Thyroid gland (tissue), 4 donors: ENCODE data around the gene GRIA1. TPM values are rescaled to one million over a fixed set of nuclear protein-coding genes. Genes with fewer than 3 reads are reported as not detected.
"Not testable (repeated sequence)": the region's sequence is repeated elsewhere in the genome, so short reads cannot be mapped to it uniquely, and the experiment has no call there.

ENCODE experiments used
- DNase-seq, 2 donors: peaks; one replicate each; pipeline ENCODE4 v3.0.0-alpha.2; 2019
- H3K27ac ChIP-seq, 3 donors: fragments of 200-600 bp; sonication (generic); 1 replicate in 2 of 3; 2 replicates in 1 of 3; pipeline ENCODE4 v1.5.1; 2016 to 2019; ENCODE audit warnings: mild to moderate bottlenecking in 1 of 3, moderate library complexity in 1 of 3
- H3K27me3 ChIP-seq: fragments of 200-600 bp; sonication (generic); one replicate; pipeline ENCODE4 v1.5.1; 2019
- H3K36me3 ChIP-seq, 2 donors: fragments of 200-600 bp; sonication (generic); one replicate each; pipeline ENCODE4 v1.5.1; 2016 to 2019
- H3K4me1 ChIP-seq, 2 donors: fragments of 200-600 bp; sonication (generic); one replicate each; pipeline ENCODE4 v1.5.1; 2017 to 2019
- H3K4me3 ChIP-seq, 3 donors: fragments of 200-600 bp; sonication (generic); replicated peaks in 1 of 3; 1 replicate in 2 of 3; 2 replicates in 1 of 3; pipeline ENCODE4 v1.5.1; 2016; ENCODE audit warnings: mild to moderate bottlenecking in 1 of 3
- H3K9me3 ChIP-seq: fragments of 200-600 bp; sonication (generic); one replicate; pipeline ENCODE4 v1.5.1; 2017
- CTCF ChIP-seq, 6 experiments: fragments of 200-600 bp in 3 of 6; fragments of 450-650 bp in 3 of 6; sonication (generic) in 3 of 6; IDR thresholded peaks; one replicate each; pipeline ENCODE4 v1.5.1; 2016 to 2019; ENCODE audit warnings: antibody characterized with exemption in 6 of 6, mild to moderate bottlenecking in 2 of 6, inconsistent platforms in 1 of 6, moderate library complexity in 1 of 6
- POLR2A ChIP-seq, 2 donors: fragments of 450-650 bp; IDR thresholded peaks; one replicate each; pipeline ENCODE4 v1.6.1; 2017; ENCODE audit warnings: antibody characterized with exemption in 2 of 2, mild to moderate bottlenecking in 2 of 2, moderate library complexity in 1 of 2
- WGBS, 2 donors: methylation state at CpG; one replicate each; pipeline ENCODE4 v1.1.5; 2017; 5-methylcytosine and 5-hydroxymethylcytosine counted together
- intact Hi-C: fragments of 100-400 bp; cut with DNase I; formaldehyde crosslinking; loops from one replicate; pipeline ENCODE4 v1.15.1; 2023
- total RNA-seq, 4 donors: library from RNA; depleted of rRNA; stranded (reverse); fragments of >200 nt; gene quantifications; one replicate each; pipeline ENCODE4 v1.2.3, GENCODE V29; 2016

Gene GRIA1
- total RNA-seq, 4 donors from 2014 or later, result 0.21 to 2.6 (median 0.79) TPM

GRCh38 chr5:153719324-153719723 lies 228.9 kb downstream of the GRIA1 start:
- no peaks in the 10 kb centered on the region for H3K4me1 ChIP-seq
- TF ChIP-seq POLR2A (IDR thresholded peaks at IDR 0.05) (no peak), CTCF (IDR thresholded peaks at IDR 0.05) (no peak)
- intact Hi-C loops, result no loop called here
- no peaks in the 10 kb centered on the region for H3K36me3 ChIP-seq
- no peak overlapping the region for H3K27ac ChIP-seq
- DNase-seq, result no peak
- no peaks in the 10 kb centered on the region for H3K9me3 ChIP-seq
- WGBS, 2 donors, result 57 to 59% methylated on average over 5 of the region's 5 CpGs
- H3K27me3 ChIP-seq, result no peaks in the 10 kb centered on the region
- no peak overlapping the region for H3K4me3 ChIP-seq

GRCh38 chr5:153723022-153723610 lies 232.6 kb downstream of the GRIA1 start:
- WGBS, 2 donors, result 93 to 96% methylated on average over 14 to 15 of the region's 15 CpGs
- H3K36me3 ChIP-seq, H3K27ac ChIP-seq, H3K4me1 ChIP-seq, H3K4me3 ChIP-seq, DNase-seq, H3K9me3 ChIP-seq, intact Hi-C loops, H3K27me3 ChIP-seq: not testable (repeated sequence)

GRCh38 chr5:153742060-153742459 lies 251.6 kb downstream of the GRIA1 start:
- Histone ChIP-seq H3K9me3 (no peaks in the 10 kb centered on the region), H3K4me1 (no peaks in the 10 kb centered on the region), H3K27ac (no peak overlapping the region), H3K27me3 (no peaks in the 10 kb centered on the region), H3K36me3 (no peaks in the 10 kb centered on the region), H3K4me3 (no peak overlapping the region)
- no peak for TF ChIP-seq POLR2A (IDR thresholded peaks at IDR 0.05)
- no peak for TF ChIP-seq CTCF (IDR thresholded peaks at IDR 0.05)
- DNase-seq, result no peak
- intact Hi-C loops, result no loop called here
- 73 to 74% methylated on average over 5 of the region's 5 CpGs for WGBS, 2 donors

- no peak overlapping the region for H3K4me3 ChIP-seq
- H3K27me3 ChIP-seq, result no peaks in the 10 kb centered on the region
- no peak overlapping the region for H3K27ac ChIP-seq
- DNase-seq, result no peak
- intact Hi-C loops, result no loop called here
- H3K9me3 ChIP-seq, result no peaks in the 10 kb centered on the region
- no peak for TF ChIP-seq POLR2A (IDR thresholded peaks at IDR 0.05)
- TF ChIP-seq CTCF (IDR thresholded peaks at IDR 0.05), result no peak
- no peaks in the 10 kb centered on the region for H3K36me3 ChIP-seq
- no peaks in the 10 kb centered on the region for H3K4me1 ChIP-seq
- WGBS, 2 donors, result 79 to 86% methylated on average over 2 of the region's 2 CpGs
Observed at GRCh38 chr5:153744751-153745150, 254.3 kb downstream of the GRIA1 start.

- no peak for TF ChIP-seq CTCF (IDR thresholded peaks at IDR 0.05)
- no peak for TF ChIP-seq POLR2A (IDR thresholded peaks at IDR 0.05)
- no peaks in the 10 kb centered on the region for H3K9me3 ChIP-seq
- no peaks in the 10 kb centered on the region for H3K36me3 ChIP-seq
- 43 to 46% methylated on average over 5 of the region's 5 CpGs for WGBS, 2 donors
- H3K4me1 ChIP-seq, result no peaks in the 10 kb centered on the region
- intact Hi-C loops, result no loop called here
- H3K27me3 ChIP-seq, result no peaks in the 10 kb centered on the region
- no peak overlapping the region for H3K27ac ChIP-seq
- DNase-seq, result no peak
- H3K4me3 ChIP-seq, result no peak overlapping the region
Observed at GRCh38 chr5:153745778-153746395, 255.4 kb downstream of the GRIA1 start.
